ENCODE measurements around the gene PCSK2. TPM values are rescaled to one million over a fixed set of nuclear protein-coding genes. Genes with fewer than 3 reads are reported as not detected.

Gene PCSK2
- total RNA-seq, 1 experiment from 2014 or later = not detected

- H3K4me3 ChIP-seq = no peak overlapping the region
- DNase-seq = no peak
- no peaks in the 10 kb centered on the region for H3K27me3 ChIP-seq
- no peak overlapping the region for H3K27ac ChIP-seq
- peaks cover 3% of the 10 kb centered on the region for H3K4me1 ChIP-seq
- no peaks in the 10 kb centered on the region for H3K9me3 ChIP-seq (replicated peaks)
- no peaks in the 10 kb centered on the region; the same call in 1 of the 2 replicates for H3K36me3 ChIP-seq
Observed at GRCh38 chr20:17524560-17524959, 297.7 kb downstream of the PCSK2 start.

- Histone ChIP-seq H3K36me3 (no peaks in the 10 kb centered on the region; the same call in 1 of the 2 replicates), H3K27ac (no peak overlapping the region), H3K4me3 (no peak overlapping the region), H3K4me1 (no peaks in the 10 kb centered on the region), H3K27me3 (no peaks in the 10 kb centered on the region), H3K9me3 (replicated peaks) (no peaks in the 10 kb centered on the region)
- no peak for DNase-seq
Observed at GRCh38 chr20:17525132-17525531, 298.3 kb downstream of the PCSK2 start.

- Histone ChIP-seq H3K4me1 (no peaks in the 10 kb centered on the region), H3K27ac (no peak overlapping the region), H3K9me3 (replicated peaks) (no peaks in the 10 kb centered on the region), H3K27me3 (no peaks in the 10 kb centered on the region), H3K36me3 (no peaks in the 10 kb centered on the region; the same call in 1 of the 2 replicates), H3K4me3 (no peak overlapping the region)
- DNase-seq = peak in 1 of 2 experiments; percentile 31
Observed at GRCh38 chr20:17525650-17526049, 298.8 kb downstream of the PCSK2 start.

- H3K36me3 ChIP-seq = no peaks in the 10 kb centered on the region; the same call in 1 of the 2 replicates
- H3K4me3 ChIP-seq = no peak overlapping the region
- H3K27ac ChIP-seq = no peak overlapping the region
- no peak for DNase-seq
- 0 out of 2 replicates have a peak, but pooled peaks cover 4% of the 10 kb centered on the region for H3K27me3 ChIP-seq
- H3K9me3 ChIP-seq (replicated peaks) = no peaks in the 10 kb centered on the region
- H3K4me1 ChIP-seq = peaks cover 5% of the 10 kb centered on the region; the same call in 1 of the 2 replicates
Observed at GRCh38 chr20:17529586-17529985, 302.7 kb downstream of the PCSK2 start.

GRCh38 chr20:17530153-17530552 is 303.3 kb downstream of the PCSK2 start:
- H3K9me3 ChIP-seq (replicated peaks) = no peaks in the 10 kb centered on the region
- no peak for DNase-seq
- no peak overlapping the region for H3K4me3 ChIP-seq
- H3K27me3 ChIP-seq = 0 out of 2 replicates have a peak, but pooled peaks cover 4% of the 10 kb centered on the region
- no peaks in the 10 kb centered on the region; the same call in 1 of the 2 replicates for H3K36me3 ChIP-seq
- peaks cover 5% of the 10 kb centered on the region; the same call in 1 of the 2 replicates for H3K4me1 ChIP-seq
- no peak overlapping the region for H3K27ac ChIP-seq

- H3K4me3 ChIP-seq = peak within 1 kb of the TSS; percentile 57
- H3K9me3 ChIP-seq (replicated peaks) = no peaks in the 10 kb centered on the region
- DNase-seq = peak; percentile 22 to 28
- no peaks in the 10 kb centered on the region; the same call in 1 of the 2 replicates for H3K36me3 ChIP-seq
- H3K4me1 ChIP-seq = peaks cover 5% of the 10 kb centered on the region; the same call in 1 of the 2 replicates
- H3K27me3 ChIP-seq = 0 out of 2 replicates have a peak, but pooled peaks cover 4% of the 10 kb centered on the region
- no peak within 1 kb of the TSS for H3K27ac ChIP-seq
Observed at GRCh38 chr20:17530716-17531664, 304.1 kb downstream of the PCSK2 start, which contains the start of gene BFSP1. Gene BFSP1, minus strand, starts transcription at chr20:17531379. Its CDS starts 50 bp downstream, at chr20:17531329.

GRCh38 chr20:17531665-17532025 is 304.8 kb downstream of the PCSK2 start:
- Histone ChIP-seq H3K9me3 (replicated peaks) (no peaks in the 10 kb centered on the region), H3K4me3 (peak overlapping the region; percentile 57), H3K27me3 (0 out of 2 replicates have a peak, but pooled peaks cover 4% of the 10 kb centered on the region), H3K4me1 (peaks cover 5% of the 10 kb centered on the region; the same call in 1 of the 2 replicates), H3K27ac (no peak overlapping the region), H3K36me3 (no peaks in the 10 kb centered on the region; the same call in 1 of the 2 replicates)
- DNase-seq = no peak

GRCh38 chr20:17533396-17533795 is 306.6 kb downstream of the PCSK2 start:
- H3K27ac ChIP-seq = no peak overlapping the region

GRCh38 chr20:17534077-17534476 is 307.2 kb downstream of the PCSK2 start:
- no peak overlapping the region for H3K27ac ChIP-seq
- no peak for DNase-seq
- H3K4me3 ChIP-seq = no peak overlapping the region
- H3K9me3 ChIP-seq (replicated peaks) = no peaks in the 10 kb centered on the region
- H3K36me3 ChIP-seq = no peaks in the 10 kb centered on the region
- H3K4me1 ChIP-seq = peaks cover 9% of the 10 kb centered on the region; the same call in 1 of the 2 replicates
- H3K27me3 ChIP-seq = 0 out of 2 replicates have a peak, but pooled peaks cover 4% of the 10 kb centered on the region

More at GRCh38 chr20:17533396-17533795, 306.6 kb downstream of the PCSK2 start:
- peak; percentile 31 to 67 for DNase-seq
- no peaks in the 10 kb centered on the region for H3K36me3 ChIP-seq
- H3K27me3 ChIP-seq = 0 out of 2 replicates have a peak, but pooled peaks cover 4% of the 10 kb centered on the region
- H3K4me3 ChIP-seq = no peak overlapping the region
- H3K4me1 ChIP-seq = peaks cover 5% of the 10 kb centered on the region; the same call in 1 of the 2 replicates
- H3K9me3 ChIP-seq (replicated peaks) = no peaks in the 10 kb centered on the region
